ENCODE results near the gene USP6NL.

The USP6NL gene

GRCh38 chr10:11472158-11472753, 139.2 kb downstream of the USP6NL start:
- peak; percentile 88 to 94 for DNase-seq

DNA sequence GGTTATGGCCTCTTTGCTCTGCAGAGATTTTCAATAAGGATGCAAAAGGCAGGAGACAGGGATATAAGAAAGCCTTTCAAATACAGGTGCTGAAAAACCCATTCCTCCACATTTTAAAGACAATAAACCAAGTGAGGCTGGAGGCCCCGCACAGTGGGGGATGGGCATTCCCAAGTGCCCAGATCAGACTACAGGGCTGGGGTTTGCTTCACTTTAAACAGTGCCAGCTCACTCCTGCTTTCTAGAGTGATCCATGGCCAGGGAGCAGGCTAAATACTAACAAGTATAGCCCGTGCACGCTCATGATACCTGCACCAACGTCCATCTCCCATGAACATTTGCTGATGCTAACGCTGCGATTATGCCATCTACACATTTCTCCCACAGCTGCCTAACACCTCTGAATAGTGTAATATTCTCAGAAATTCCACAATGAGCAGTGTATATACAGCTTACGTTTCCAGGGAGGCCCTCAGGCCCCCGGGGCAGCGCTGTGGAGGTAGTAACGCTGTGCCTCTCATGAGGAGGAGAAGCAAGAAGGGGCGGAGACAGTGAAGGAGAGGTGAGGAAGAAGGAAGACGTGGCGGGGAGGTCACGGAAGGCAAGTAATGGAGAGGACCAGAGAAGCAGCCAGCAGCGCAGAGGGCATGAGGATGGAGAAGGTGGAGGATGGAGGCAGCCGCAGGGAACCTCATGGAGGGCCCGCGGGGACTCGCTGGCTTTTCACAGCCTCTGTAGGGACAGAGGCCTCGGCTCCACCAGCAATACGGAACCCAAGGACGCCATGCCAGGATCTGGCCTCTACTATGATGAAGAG, 141.7 kb downstream of the USP6NL start:
- no peak for DNase-seq

GRCh38 chr10:11468126-11468742, 143.2 kb downstream of the USP6NL start:
- DNase-seq = no peak

- no peak for DNase-seq
These were observed 146.0 kb downstream of the USP6NL start for GRCh38 chr10:11465406-11465805.

DNA sequence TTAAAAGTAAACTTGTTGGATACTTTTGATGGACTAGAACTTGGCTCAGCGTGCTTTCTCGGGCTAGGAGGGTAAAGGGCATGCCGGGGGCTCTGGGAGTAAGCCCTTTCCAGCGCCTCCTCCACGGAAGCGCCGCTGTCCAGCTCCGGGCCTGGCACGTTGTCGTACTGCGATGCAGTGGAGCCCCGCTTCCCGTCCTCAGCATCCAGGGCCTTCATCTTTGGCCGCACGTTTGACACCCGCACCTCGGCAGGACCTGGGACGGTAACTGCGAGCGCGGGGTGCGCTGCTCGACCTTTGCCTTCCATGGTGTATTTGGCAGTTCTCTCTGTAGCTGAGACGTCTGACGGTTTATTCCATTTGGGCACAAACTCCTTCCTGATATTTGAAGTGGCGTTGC, 148.3 kb downstream of the USP6NL start:
- no peak for DNase-seq

GRCh38 chr10:11462071-11462470, 149.4 kb downstream of the USP6NL start:
- no peak for DNase-seq

GRCh38 chr10:11457336-11457735, 154.1 kb downstream of the USP6NL start:
- no peak for DNase-seq

DNA sequence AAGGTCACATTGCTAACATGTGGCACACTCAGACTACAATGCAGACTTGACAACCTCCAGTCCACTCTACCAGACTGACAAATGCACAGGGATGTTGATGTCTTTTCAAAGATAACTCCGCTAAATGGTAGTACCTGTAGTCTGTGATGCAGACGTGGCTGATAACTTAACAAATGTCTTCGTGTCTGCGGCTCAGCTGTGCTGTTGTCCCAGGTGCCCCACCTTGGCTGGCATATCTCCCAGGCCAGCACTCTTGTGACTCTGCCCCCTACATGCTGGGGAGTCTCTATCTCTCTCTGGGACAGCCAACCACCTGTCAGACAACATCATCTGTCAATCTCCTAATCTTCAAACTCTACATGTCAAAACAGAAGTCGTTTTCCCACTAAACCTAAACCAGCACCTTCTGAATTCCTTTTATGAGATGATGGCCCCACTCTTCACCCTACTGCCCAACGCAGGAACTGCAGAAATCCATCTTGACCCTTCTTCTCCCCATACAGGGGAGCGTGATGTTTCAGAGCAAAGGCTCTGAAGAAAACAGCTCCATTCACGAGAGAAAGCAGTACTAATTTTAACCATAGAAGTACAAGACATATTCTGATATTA, 156.4 kb downstream of the USP6NL start:
- peak; percentile 30 to 31 for DNase-seq

GRCh38 chr10:11454160-11454559, 157.3 kb downstream of the USP6NL start:
- no peak for DNase-seq

DNA sequence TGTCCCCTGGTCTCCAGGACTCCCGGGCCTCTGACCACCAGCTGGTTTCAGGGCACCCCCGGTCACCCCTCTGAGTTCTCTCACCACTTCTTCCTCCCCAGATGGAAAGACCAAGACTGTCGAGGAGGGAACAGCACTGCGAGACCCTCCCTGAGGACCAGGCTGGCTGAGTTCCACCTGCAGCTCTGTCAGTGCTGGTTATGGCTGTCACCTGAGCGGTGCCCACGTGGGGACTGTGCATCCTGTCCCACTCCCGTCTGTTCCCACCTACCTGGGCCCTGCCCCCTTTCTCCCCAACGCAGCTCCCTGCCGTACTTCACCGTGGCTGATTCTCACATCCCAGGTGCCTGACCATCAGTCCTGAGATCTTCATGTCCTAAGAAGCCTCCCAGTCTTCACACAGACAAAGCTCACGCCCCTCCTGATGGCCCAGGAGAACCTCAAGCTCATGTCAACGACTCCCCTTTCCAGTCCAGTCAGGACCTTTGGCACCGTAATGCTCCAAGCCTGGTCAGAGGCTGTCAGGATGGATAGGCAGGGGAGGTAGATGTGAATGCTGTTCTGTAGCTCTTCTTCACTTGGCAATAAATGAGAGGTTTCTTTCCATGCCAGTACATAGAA, 159.7 kb downstream of the USP6NL start:
- DNase-seq = no peak

GRCh38 chr10:11450427-11450826, 161.0 kb downstream of the USP6NL start:
- peak in 1 of 2 experiments; percentile 9 for DNase-seq

DNA sequence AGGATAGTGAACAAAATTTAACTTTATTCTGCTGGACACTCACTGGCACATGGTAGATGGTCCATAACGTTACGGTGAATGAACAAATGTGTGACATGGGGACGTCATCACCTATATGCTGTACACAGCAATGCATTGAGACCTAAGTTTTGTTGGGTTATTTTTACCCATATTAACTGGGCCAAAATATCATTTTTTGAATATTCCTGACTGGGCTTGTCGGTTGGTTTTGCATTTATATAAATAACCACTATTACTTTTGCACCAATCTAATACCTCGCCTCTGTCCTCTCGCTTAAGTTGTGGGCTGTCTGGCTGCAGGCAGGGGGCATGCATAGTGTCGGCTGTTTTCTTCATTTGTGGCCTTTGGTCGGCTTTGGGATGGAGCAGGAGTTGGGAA, 161.7 kb downstream of the USP6NL start:
- DNase-seq = no peak

DNA sequence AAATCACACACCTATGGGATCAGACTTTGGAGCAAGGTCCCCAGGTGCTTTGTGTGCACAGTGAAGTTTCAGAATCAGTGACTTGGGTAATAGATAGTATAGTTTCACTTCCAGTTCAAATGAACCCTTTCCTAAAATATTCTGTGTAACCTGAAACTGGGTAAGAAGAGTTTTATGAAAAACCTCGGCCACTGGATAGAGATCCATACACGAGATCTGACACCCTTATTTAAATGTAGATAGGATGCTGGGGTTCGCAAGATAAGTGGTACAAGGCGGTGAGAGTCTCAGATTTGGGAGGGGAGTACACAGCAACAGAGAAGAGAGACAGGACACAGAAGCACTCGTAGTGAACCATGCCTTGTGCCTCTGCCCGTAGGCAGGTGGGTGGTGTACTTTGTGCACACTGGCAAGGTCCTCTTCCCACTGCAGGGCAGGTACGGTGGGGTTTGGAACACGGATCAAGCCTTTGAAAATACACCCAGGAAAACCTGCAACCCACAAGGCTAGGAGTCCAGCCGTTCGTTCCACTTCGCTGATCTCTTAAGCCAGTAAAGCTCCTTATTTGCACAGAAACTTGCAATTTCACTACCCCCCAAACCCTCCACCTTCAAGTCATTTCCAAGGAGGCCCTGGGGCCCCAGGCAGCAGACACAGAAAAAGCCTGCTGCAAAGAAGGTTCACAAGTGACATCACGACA, 162.8 kb downstream of the USP6NL start:
- DNase-seq = no peak

- no peak for DNase-seq
These were observed 163.3 kb downstream of the USP6NL start for GRCh38 chr10:11448190-11448544.

DNA sequence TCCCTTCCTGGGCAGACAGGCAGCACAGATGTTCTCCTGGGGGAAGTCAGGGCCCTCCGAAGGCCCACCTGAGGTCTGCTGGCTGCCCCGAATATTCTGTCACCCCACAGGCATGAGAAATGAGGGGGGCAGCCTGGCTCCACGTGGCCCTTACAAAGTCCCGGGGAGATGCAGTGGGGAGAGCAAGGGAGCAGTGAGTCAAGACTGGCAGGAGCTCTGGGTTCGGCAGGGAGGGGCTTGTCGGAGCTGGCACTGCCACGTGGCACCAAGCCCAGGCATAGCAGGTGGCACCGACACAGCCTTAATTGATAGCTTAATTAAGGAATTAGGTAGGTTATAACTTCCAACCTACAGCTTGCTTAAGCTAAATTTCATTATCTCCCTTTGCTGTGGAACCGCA, 163.9 kb downstream of the USP6NL start:
- DNase-seq = no peak

DNA sequence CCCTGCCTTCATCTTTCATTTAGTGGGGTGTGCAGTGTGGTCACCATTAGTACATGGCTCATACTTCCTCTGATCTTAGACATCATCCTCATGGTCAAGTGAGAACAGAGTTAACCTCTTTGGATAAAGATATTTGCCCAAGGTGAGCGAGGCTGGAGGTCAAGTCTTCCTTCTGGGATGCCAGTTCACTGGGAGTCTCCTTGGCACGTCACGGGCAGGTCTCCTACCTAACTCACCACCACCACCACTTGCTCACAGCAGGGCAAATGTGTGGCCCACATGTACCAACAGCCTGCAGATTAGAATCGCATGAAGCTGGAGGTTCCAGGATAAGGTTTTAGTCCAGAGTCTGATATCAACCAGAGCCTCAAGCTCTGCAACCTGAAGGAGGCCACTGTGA, 164.6 kb downstream of the USP6NL start:
- DNase-seq = no peak

DNA sequence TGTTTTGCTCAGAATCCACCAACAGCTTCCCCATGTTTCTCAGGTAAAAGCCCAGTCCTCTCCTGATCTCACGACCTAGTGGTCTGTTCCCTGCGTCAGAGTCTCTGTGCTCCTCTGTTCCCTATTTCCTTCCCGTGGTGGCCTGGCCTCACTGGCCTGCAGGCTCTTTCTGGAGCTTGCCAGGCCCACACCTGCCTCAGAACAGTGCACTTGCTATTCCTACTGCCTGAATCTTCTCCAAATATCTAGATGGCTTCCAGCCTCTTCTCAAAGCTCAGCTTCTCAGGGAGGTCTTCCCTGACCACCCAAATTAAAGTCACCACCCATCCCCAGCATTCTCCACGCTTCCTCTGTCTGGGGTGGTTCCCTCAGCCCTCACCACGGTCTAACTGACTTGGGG, 165.3 kb downstream of the USP6NL start:
- DNase-seq = no peak

DNA sequence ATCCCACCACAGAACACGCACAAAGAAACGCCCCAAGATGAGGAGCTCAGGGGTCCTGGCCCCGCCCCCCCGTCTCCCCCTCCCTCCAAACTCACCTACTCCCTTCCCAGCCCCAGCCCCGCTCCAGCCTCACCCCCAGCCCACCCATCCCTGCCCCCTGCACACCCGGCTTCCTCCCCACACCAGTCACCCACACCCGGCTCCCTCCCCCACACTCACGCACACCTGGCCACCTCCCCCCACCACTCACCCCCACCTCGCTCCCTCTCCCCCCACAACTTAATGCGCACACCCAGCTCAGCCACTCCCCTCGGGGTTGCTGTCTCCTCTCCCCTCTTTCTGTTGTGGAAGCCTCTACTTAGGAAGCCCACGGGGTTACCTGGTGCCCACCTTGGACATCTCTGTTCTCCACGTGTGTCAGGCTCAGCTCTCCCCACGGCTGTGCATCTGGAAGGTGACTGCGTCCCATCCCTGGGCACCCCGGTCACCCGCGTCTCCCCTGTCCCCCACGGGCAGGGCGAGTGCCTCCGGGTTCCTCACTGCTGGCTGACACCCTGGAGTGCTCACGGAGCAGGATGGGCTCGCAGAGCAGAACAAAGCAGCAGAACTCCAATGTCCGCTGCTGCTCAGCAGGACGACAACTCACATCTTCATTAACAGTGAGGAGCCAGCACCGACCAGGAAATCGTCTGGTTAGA, 166.8 kb downstream of the USP6NL start:
- no peak for DNase-seq

- no peak for DNase-seq
These were observed 167.3 kb downstream of the USP6NL start for GRCh38 chr10:11444155-11444530.

GRCh38 chr10:11443468-11444154, 167.8 kb downstream of the USP6NL start:
- no peak for DNase-seq

DNA sequence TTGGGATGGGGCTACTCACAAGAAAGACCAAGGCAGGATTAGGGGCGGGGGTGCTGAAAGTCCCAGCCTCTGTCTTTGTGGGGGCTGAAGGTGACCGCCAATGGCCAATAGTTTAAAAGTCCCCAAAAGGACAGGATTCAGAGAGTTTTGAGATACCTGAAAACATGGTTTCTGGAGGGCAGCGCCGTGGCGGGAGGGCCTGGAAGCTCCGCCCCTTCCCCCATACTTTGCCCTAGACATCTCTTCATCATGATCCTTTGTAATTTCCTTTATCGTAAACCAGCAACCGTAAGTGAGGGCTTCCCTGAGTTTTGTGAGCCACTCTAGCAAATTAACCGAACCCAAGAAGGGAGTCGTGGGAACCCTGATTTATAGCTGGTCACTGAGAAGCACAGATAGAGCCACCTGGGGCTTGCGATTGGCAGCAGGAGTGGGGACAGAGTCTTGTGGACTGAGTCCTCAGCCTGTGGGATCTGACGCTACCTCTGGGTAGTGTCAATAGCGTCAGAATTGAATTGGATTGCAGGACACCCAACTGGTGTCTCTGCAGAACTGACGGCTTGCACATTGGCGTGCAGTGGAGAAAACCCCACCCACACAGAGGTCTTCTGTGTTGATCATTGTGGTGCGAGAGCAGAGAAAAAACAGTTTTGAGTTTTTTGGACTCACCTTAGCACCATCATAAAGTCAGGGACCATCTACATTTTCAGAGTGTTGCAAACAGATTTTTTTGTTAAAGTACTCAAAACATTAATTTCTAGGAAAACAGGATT, 169.3 kb downstream of the USP6NL start:
- DNase-seq = no peak

All from Kasumi-1 (cell line).